CD14-positive monocyte (primary cell): Measurements from ENCODE around the gene MRPL57. TPM values are rescaled to one million over a fixed set of nuclear protein-coding genes. Genes with fewer than 3 reads are reported as not detected.

Experiments used
- DNase-seq, 3 donors: peaks; one replicate each; pipeline ENCODE4 v3.0.0-alpha.2; 2011 to 2022
- H2AFZ ChIP-seq: 2 replicates; pipeline ENCODE4 v1.6.0; 2012; ENCODE audit warnings: mild to moderate bottlenecking, low read depth, low read length, inconsistent platforms; ENCODE audit not compliant: insufficient read depth, poor library complexity, severe bottlenecking
- H3K27ac ChIP-seq, 2 donors: 1 replicate in 1 of 2; 2 replicates in 1 of 2; pipeline ENCODE4 v1.5.1; 2012 to 2013; ENCODE audit warnings: low read length in 2 of 2, control low read depth in 1 of 2, inconsistent platforms in 1 of 2, low read depth in 1 of 2, mild to moderate bottlenecking in 1 of 2
- H3K27me3 ChIP-seq, 2 donors: one replicate each; pipeline versions ENCODE4 v1.6.0 to v1.6.1; 2011 to 2013; ENCODE audit warnings: low read length in 2 of 2; ENCODE audit not compliant: control insufficient read depth in 2 of 2, insufficient read depth in 2 of 2
- H3K36me3 ChIP-seq, 2 donors: replicated peaks in 1 of 2; 1 replicate in 1 of 2; 2 replicates in 1 of 2; pipeline versions ENCODE4 v1.5.1 to v1.6.1; 2012 to 2013; ENCODE audit warnings: low read length in 2 of 2, control low read depth in 1 of 2, inconsistent platforms in 1 of 2, mild to moderate bottlenecking in 1 of 2; ENCODE audit not compliant: insufficient read depth in 2 of 2, control insufficient read depth in 1 of 2
- H3K4me1 ChIP-seq, 2 donors: 1 replicate in 1 of 2; 2 replicates in 1 of 2; pipeline versions ENCODE4 v1.5.1 to v1.6.1; 2012 to 2013; ENCODE audit warnings: low read length in 2 of 2, control low read depth in 1 of 2, inconsistent platforms in 1 of 2, mild to moderate bottlenecking in 1 of 2, moderate library complexity in 1 of 2; ENCODE audit not compliant: insufficient read depth in 2 of 2, control insufficient read depth in 1 of 2
- H3K4me2 ChIP-seq: replicated peaks from 2 replicates; pipeline ENCODE3; 2012; ENCODE audit warnings: low read length, moderate library complexity, mild to moderate bottlenecking; ENCODE audit not compliant: poor library complexity, severe bottlenecking; ENCODE audit errors: extremely low read depth
- H3K4me3 ChIP-seq, 3 experiments: fragments of 200-600 bp in 1 of 3; sonication (generic) in 1 of 3; replicated peaks in 1 of 3; 1 replicate in 2 of 3; 2 replicates in 1 of 3; pipeline ENCODE4 v1.5.1; 2011 to 2013; ENCODE audit warnings: low read length in 3 of 3, mild to moderate bottlenecking in 3 of 3, control low read depth in 2 of 3, low read depth in 2 of 3, inconsistent platforms in 1 of 3, moderate library complexity in 1 of 3
- H3K79me2 ChIP-seq: 2 replicates; pipeline ENCODE4 v1.6.0; 2012; ENCODE audit warnings: mild to moderate bottlenecking, control low read depth, inconsistent platforms, low read length, moderate library complexity; ENCODE audit not compliant: insufficient read depth
- H3K9ac ChIP-seq: 2 replicates; pipeline ENCODE4 v1.6.0; 2017; ENCODE audit warnings: low read length, mild to moderate bottlenecking; ENCODE audit not compliant: insufficient read depth, poor library complexity, severe bottlenecking
- H3K9me3 ChIP-seq, 2 donors: replicated peaks in 1 of 2; 1 replicate in 1 of 2; 2 replicates in 1 of 2; pipeline versions ENCODE4 v1.5.1 to v1.6.1; 2012 to 2013; ENCODE audit warnings: low read length in 2 of 2, control low read depth in 1 of 2; ENCODE audit not compliant: control insufficient read depth in 1 of 2, insufficient read depth in 1 of 2
- H4K20me1 ChIP-seq: 2 replicates; pipeline ENCODE4 v1.6.0; 2012; ENCODE audit warnings: mild to moderate bottlenecking, low read length, control low read depth, moderate library complexity; ENCODE audit not compliant: insufficient read depth
- H3K27ac Mint-ChIP-seq, 7 donors: one replicate each; pipeline ENCODE4 v1.8.0; 2020; ENCODE audit warnings: mild to moderate bottlenecking in 7 of 7, mixed read lengths in 7 of 7, moderate library complexity in 6 of 7, inconsistent platforms in 2 of 7
- H3K27me3 Mint-ChIP-seq, 3 donors: one replicate each; pipeline ENCODE4 v1.8.0; 2021 to 2022; ENCODE audit warnings: low read depth in 3 of 3, mild to moderate bottlenecking in 3 of 3, mixed read lengths in 3 of 3, moderate library complexity in 3 of 3, inconsistent platforms in 1 of 3
- H3K36me3 Mint-ChIP-seq, 2 donors: one replicate each; pipeline ENCODE4 v1.8.0; 2020; ENCODE audit warnings: mixed read lengths in 2 of 2, inconsistent platforms in 1 of 2, mild to moderate bottlenecking in 1 of 2
- H3K4me1 Mint-ChIP-seq: one replicate; pipeline ENCODE4 v1.8.0; 2020; ENCODE audit warnings: mild to moderate bottlenecking, mixed read lengths
- H3K4me3 Mint-ChIP-seq, 2 donors: one replicate each; pipeline ENCODE4 v1.8.0; 2020; ENCODE audit warnings: mild to moderate bottlenecking in 2 of 2, mixed read lengths in 2 of 2, moderate library complexity in 1 of 2
- H3K9me3 Mint-ChIP-seq, 7 donors: one replicate each; pipeline ENCODE4 v1.8.0; 2020 to 2022; ENCODE audit warnings: mixed read lengths in 7 of 7, mild to moderate bottlenecking in 6 of 7, moderate library complexity in 6 of 7, inconsistent platforms in 2 of 7
- WGBS: methylation state at CpG from one replicate; pipeline ENCODE4 v1.1.5; 2013; ENCODE audit warnings: missing lambda C conversion rate; ENCODE audit not compliant: insufficient coverage; 5-methylcytosine and 5-hydroxymethylcytosine counted together
- intact Hi-C, 2 donors: fragments of 100-400 bp; cut with micrococcal nuclease; formaldehyde crosslinking; loops; one replicate each; pipeline versions ENCODE4 v1.15.0 to v1.15.1; 2023
- polyA plus RNA-seq, 3 donors: library from polyadenylated mRNA; depleted of rRNA in 1 of 3; unstranded in 2 of 3; stranded (reverse) in 1 of 3; fragments of 300-500 nt in 2 of 3; fragments of >200 nt in 1 of 3; fragmentation: Illumina TruSeq in 2 of 3; gene quantifications; 1 replicate in 2 of 3; 2 replicates in 1 of 3; pipeline ENCODE4 v1.2.3, GENCODE V29; 2012 to 2021
- TF ChIP-seq, protein P1 (sequence below): fragments of 200-600 bp; IDR thresholded peaks from one replicate; pipeline ENCODE4 v1.8.0; 2022; ENCODE audit warnings: antibody characterized with exemption, mild to moderate bottlenecking

The MRPL57 gene
- polyA plus RNA-seq, 3 donors = 6.8 to 52.3 (median 41.1) TPM

DNA sequence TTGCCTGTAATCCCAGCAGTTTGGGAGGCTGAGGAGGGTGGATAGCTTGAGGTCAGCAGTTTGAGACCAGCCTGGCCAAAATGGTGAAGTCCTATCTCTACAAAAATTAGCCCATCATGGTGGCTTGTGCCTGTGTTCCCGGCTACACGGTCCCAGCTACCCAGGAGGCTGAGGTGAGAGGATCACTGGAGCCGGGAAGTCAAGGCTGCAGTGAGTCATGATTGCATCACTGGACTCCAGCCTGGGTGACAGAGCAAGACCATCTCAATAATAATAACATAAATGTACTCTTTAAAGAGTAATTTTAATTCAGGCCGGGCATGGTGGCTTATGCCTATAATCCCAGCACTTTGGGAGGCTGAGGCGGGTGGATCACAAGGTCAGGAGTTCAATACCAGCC lies 38.8 kb upstream of the MRPL57 start:
- Mint-ChIP-seq H3K4me1 (peaks cover 24% of the 10 kb centered on the region), H3K36me3 (peaks cover 2 to 6% of the 10 kb centered on the region in 2 donors), H3K27me3 (no peaks in the 10 kb centered on the region), H3K9me3 (peaks cover 0 to 4% (median 0%) of the 10 kb centered on the region in 7 donors), H3K4me3 (no peak overlapping the region), H3K27ac (no peak overlapping the region)
- Histone ChIP-seq H2AFZ (no peak overlapping the region), H3K9me3 (no peaks in the 10 kb centered on the region), H3K36me3 (peaks cover 2 to 4% of the 10 kb centered on the region in 2 donors), H3K27me3 (no peaks in the 10 kb centered on the region), H3K4me2 (no peak overlapping the region), H3K27ac (no peak overlapping the region), H3K4me1 (peaks cover 11 to 25% of the 10 kb centered on the region in 2 donors), H3K79me2 (peaks cover 24% of the 10 kb centered on the region), H3K4me3 (no peak overlapping the region), H4K20me1 (peaks cover 5% of the 10 kb centered on the region), H3K9ac (no peak overlapping the region)
- 75% methylated on average over 4 of the region's 5 CpGs for WGBS
- TF ChIP-seq, protein P1, sequence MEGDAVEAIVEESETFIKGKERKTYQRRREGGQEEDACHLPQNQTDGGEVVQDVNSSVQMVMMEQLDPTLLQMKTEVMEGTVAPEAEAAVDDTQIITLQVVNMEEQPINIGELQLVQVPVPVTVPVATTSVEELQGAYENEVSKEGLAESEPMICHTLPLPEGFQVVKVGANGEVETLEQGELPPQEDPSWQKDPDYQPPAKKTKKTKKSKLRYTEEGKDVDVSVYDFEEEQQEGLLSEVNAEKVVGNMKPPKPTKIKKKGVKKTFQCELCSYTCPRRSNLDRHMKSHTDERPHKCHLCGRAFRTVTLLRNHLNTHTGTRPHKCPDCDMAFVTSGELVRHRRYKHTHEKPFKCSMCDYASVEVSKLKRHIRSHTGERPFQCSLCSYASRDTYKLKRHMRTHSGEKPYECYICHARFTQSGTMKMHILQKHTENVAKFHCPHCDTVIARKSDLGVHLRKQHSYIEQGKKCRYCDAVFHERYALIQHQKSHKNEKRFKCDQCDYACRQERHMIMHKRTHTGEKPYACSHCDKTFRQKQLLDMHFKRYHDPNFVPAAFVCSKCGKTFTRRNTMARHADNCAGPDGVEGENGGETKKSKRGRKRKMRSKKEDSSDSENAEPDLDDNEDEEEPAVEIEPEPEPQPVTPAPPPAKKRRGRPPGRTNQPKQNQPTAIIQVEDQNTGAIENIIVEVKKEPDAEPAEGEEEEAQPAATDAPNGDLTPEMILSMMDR = no peak
- intact Hi-C loops = loop anchor here in 1 of 2 donors (5.0 to 10.0 kb wide), 2 partner anchors 65 to 193 kb away; no protein-coding TSS in a partner anchor
- peak; percentile 10 to 59 (median 24) for DNase-seq

DNA sequence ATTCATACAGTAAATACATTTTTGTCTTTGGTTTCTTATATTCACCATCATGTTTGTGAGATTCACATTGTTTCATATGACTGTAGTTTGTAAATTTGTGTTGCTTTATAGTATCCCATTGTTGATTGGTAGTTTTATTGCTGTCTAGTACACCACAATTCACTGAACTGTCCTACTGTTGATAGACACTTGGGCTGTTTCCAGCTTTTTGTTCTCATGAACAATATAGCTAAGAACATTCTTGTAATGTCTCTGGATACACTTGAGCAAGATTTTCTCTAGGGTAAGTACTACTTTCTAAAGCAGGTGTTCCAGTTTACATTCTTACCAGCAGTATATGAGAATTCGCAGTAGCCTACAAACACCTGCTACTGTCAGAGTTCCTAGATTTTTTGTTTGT lies 37.9 kb upstream of the MRPL57 start:
- Histone ChIP-seq H3K4me2 (no peak overlapping the region), H2AFZ (peak overlapping the region; percentile 14), H3K4me3 (no peak overlapping the region), H3K36me3 (peaks cover 10 to 13% of the 10 kb centered on the region in 2 donors), H3K4me1 (peaks cover 11 to 29% of the 10 kb centered on the region in 2 donors), H4K20me1 (peaks cover 13% of the 10 kb centered on the region), H3K9ac (no peak overlapping the region), H3K27me3 (no peaks in the 10 kb centered on the region), H3K9me3 (no peaks in the 10 kb centered on the region), H3K27ac (no peak overlapping the region), H3K79me2 (peaks cover 32% of the 10 kb centered on the region)
- H3K4me3 Mint-ChIP-seq = no peak overlapping the region
- TF ChIP-seq, protein P1 = no peak
- WGBS = no CpG with 5 or more reads among the region's 1 CpG
- peaks cover 27% of the 10 kb centered on the region for H3K4me1 Mint-ChIP-seq
- peaks cover 10 to 14% of the 10 kb centered on the region in 2 donors for H3K36me3 Mint-ChIP-seq
- H3K27ac Mint-ChIP-seq = no peak overlapping the region
- H3K9me3 Mint-ChIP-seq = peaks cover 0 to 4% (median 0%) of the 10 kb centered on the region in 7 donors
- no peaks in the 10 kb centered on the region for H3K27me3 Mint-ChIP-seq
- intact Hi-C loops = loop anchor here in 1 of 2 donors (5.0 to 10.0 kb wide), 2 partner anchors 66 to 194 kb away; no protein-coding TSS in a partner anchor
- DNase-seq = no peak
